Medulla oblongata (tissue), 1 donor: ENCODE results near the gene CDKN3.

ENCODE experiments used
- DNase-seq: peaks from one replicate; pipeline ENCODE4 v3.0.0-alpha.2; 2015; ENCODE audit errors: extremely low spot score

Gene CDKN3, protein sequence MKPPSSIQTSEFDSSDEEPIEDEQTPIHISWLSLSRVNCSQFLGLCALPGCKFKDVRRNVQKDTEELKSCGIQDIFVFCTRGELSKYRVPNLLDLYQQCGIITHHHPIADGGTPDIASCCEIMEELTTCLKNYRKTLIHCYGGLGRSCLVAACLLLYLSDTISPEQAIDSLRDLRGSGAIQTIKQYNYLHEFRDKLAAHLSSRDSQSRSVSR

DNA sequence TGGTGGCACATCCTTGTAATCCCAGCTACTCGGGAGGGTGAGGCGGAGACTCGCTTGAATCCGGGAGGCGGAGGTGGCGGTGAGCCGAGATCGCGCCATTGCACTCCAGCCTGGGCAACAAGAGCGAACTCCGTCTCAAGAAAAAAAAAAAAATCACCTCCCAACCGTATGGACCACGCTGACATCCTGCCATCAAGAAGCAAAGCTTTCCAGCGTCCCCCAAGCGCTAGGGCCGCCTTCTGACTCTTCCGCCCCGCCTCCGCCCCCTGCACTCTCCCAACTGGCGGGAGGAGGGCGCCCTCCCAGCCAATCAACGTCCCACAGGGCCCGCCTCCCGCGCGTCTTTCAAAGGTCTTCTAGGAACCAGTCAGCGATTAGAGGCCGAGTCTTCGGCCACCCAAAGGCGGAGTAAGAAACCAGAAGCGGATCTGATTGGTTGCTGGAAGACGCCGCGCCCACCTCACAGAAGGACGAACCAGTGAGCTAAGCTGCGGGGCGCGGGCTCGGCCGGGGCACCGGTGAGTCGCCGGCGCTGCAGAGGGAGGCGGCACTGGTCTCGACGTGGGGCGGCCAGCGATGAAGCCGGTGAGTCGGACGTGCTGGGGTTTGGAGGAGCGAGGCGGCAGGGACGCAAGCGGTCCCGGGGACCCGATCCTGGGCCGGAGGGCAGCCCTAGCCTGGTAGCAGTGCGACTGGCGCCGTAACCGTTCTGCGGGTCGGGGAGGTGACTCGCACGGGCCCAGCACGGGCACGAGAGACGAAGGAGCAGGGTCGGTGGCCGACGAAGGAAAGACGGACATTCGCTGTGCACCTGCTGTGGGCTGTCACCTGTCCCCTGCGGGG is at the start of gene CDKN3:
Gene CDKN3, plus strand, starts transcription at position 515 of the 843 bp plus-strand sequence. Its CDS starts 62 bp downstream, at position 577.
- DNase-seq = peak; percentile 99

DNA sequence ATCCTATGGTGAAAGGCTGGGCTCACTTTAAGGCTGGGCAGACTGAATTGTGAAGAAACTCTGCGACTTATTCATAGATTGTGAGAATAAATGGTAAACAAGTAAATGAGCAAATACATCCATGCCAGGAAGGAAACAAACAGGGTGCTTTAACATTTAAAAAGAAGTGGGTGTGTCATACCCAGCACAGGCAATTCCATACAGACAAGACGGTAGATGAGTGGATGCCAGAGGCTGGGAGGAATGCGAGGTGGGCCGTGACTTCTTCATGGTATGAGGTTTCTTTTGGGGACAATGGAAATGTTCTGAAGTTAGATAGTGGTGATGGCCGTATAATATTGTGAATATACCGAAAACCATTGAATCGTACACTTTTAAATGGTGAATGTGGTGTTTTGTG is 49.8 kb upstream of the CDKN3 start:
- no peak for DNase-seq

DNA sequence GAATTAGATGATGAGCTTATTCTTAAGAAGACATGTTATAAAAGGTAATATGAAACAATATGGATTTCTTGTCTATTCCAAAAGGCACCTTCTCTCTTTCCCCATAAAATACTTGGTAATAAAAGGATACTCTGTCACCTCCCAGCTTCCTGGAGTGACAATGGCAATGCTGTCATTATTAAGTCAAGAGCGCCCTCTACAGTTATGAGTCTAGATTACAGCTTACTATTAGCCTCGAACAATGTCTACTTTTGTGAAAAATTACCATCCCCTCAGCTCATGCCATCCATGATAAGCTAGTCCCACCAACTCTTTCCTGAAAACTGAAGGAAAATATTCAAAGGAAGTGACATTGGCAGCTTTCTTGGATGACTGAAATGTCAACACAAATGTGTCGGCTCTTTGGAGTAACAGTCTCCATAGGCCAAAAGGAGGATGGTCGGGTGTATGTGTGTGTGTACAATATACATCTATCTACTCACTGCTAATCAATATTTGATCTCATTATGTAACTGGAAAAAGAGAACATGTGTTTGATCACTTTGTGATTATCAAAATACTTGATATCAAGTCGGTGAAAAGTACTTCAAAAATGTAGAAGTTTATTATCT is 48.7 kb upstream of the CDKN3 start:
- peak; percentile 87 for DNase-seq

DNA sequence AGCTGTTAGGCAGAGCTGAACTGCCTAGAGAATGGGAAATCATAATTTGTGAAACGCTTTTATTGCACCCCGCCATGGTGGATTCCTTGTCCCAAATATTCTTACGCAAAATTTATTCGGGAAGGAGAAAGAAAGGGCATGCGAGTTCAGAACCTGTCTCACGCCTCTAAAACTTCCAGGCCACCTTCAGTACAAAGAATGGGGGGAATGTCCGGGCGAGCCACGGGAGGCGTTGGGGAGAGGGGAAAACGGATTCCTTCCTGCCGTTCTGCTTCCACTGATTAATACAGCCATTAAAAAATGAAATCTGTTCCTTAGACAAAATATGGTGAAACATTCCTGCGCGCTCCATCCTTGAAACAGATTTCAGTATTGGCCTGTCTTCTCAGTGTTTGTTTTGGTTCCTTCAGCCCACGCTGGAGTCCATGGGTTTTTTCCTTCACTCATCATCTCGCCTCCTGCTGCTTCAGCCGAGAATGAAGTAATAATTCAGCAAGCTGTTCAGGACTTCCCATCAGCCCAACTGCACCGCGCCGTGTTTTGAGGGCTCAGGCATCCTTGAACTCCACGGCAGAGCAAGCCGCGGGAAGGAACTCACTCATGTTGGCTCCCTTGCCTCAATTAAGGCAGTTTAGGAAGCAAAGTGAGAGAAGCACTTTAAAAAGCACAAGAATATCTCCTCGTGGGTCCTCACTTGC is 47.7 kb upstream of the CDKN3 start:
- no peak for DNase-seq

DNA sequence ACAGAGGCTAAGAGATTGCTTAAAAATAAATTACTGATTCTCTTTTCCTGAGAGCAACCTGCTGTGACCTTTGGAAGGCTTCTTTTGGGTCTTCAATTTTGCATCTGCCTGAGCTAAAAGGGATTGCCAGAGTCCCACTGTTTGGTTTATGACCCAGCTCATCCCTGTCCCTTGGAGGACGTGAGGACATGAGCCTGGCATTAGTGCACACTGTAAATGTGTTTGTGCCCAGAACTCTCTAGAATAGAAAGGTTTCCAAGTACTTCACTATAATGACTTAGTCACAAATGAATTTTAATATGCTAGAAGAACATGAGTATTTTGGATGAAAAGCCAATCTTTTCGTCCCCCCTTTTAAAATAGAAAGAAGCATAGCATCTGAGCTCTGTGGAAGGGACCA is 47.1 kb upstream of the CDKN3 start:
- DNase-seq = no peak

DNA sequence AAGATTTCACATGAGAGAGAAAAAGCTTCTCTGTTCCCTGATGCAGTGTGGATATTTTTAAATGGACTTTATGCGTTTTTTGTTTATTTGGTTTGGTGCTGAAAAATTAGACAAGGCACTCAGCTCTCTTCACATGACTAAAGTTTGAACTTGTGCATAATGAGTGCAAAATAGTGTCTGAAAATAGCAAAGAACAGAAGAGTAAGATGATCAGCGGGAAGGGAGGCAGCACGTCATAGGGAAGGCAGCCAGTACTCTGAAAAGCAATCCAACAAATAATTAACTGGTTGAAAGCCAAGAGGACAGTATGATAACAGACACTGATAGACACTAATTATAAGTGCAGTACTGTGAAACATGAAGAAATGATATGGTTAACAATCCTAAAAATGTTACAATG is 46.6 kb upstream of the CDKN3 start:
- no peak for DNase-seq

DNA sequence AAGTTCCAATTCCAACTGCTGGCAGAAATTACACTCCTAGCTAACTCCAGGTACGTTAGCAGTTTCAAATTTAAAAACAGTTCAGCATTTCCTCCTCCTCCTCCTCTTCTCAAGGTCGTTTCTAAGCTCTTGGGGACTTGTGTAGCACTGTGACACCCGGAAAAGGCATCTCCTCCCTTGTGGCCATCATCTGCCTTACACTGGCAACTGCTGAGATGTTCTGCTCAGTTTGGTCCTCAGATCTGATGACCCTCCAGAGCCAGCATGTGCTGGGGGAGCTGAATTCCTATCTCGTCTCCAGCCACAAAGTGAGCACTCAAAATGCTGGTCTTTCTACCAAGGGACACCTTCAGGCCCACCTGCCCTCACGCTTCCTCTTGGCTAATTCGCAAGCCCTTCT is 43.5 kb upstream of the CDKN3 start:
- DNase-seq = no peak

DNA sequence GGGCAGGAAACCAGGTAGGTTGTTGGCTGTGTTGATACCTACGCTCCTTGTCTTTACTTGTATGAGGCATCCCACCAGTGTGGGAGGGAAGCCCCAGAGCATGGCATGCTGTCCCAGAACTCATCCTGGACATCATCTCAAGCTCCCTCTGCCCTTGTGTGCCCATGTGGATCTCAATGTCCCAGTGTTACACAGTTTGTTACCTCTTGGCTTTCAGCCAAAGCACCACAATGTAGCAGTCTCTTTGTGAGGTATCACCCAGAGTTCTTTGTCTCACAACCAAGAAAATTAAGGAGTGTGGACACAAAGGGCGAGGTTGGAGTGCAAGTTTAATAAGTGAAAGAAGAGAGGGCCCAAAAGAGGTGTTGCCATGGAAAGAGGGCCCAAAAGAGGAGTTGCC is 43.1 kb upstream of the CDKN3 start:
- DNase-seq = no peak

DNA sequence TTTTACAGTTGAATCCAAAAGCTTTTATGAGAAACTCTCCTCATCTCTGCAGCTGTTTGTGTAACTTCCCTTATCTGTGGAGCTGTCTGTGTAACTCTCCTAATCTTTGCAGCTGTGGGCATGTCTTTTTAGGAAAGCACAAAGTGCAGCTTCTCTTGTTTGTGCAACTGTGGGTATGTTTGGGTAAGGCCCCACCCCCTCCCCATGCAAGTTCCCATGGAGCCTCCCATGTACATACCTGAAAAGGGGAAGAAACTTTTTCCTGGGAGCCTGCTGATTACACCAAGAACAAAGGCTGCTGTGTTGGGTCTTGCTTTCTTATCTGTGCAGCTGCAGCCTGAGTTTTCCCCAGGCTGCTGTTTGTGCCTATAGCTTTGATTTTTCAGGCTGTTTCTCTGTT is 42.7 kb upstream of the CDKN3 start:
- no peak for DNase-seq

DNA sequence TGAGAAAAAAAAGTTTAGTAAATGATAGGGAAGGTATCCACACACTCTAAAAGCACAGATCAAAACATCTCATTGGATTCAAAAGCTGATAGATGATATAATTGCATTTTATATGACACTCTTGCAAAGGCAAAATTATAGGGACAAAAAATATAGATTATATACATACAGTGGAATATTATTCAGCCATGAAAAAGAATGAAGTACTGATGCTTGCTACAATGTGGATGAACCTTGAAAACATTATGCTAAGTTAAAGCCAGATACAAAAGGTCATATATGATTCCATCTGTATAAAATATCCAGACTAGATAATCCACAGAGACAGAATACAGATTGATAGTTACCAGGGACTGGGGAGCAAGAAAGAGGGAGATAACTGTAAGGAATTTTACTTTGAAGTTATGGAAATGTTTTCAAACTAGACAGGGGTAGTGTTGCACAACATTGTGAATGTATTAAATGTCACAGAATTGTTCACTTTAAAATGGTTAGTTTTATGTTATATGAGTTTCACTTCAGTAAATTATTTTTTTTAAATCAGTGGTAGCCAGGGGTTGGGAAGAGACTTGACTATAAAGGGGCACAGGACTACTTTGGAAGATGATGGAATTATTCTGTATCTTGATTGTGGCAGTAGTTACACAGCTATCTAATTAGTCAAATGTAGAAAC is 41.7 kb upstream of the CDKN3 start:
- DNase-seq = no peak

DNA sequence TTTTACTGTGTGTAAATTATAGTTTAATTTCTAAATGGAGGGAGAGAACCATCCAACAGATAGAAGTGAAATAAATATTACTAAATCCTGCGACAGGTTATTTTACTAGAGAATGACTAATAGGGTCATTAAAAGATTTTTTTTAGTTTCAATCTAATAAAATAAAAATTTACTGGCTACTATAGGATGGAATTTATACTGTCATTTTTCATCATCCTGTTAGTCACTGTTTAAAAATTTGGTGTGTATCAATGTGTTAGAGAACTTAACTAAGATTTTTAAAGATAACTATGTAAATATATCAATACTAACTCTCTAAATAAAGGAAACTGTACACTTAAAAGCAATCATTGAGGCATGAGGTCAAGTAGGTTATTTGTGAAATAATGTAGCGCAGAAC is 41.1 kb upstream of the CDKN3 start:
- no peak for DNase-seq

DNA sequence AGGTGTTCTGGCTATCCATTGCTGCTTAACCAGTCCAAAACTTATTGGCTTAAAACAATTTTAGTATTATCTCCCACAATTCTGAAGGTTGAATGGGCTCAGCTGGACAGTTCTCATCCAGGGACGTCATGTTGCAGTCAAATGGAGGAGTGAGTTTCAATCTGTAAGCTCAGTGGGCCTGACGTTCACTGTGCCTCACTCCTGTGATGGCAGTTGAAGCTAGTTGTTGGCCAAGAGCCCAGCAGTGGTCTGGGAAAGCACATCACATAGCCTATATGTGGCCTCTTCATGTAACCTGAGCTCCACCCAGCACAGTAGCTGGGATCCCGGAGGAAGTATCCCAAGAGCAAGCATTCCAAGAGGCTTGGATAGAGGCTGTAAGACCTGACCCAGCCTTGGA is 40.6 kb upstream of the CDKN3 start:
- no peak for DNase-seq

DNA sequence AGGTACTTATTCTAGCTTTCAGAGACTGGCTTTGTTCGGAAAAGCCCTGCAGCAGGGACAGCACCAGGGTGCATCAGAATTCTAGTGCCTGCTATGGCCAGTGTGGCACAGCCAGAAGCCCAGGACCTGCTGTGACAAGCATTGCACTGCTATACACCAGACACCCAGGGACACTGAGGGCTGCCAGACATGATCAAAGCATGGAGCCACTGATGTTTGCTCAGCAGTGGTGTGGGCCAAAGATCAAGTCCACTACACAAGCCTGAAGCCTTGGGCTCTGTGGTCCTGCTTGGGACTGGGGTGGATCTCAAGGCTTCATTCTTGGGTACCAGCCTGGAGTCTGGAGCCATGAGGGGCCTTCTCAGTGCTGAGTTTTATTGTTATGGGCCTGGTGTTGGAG is 36.1 kb upstream of the CDKN3 start:
- no peak for DNase-seq

DNA sequence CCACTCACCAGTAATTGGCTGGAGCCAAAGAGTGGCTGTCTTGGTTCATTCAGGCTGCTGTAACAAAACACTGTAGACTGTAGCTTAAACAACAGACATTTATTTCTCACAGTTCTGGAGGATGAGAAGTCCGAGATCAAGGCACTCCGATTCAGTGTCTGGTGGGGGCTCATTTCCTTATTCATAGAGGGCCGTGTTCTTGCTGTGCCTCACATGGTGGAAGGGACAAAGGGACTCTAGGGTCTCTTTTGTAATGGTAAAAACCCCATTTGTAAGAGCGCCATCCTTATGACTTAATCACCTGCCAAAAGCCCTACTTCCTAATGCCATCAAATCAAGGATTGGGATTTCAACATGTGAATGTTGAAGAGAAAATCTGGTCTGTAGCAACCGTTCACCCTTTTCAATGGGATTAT is 34.7 kb upstream of the CDKN3 start:
- DNase-seq = no peak

DNA sequence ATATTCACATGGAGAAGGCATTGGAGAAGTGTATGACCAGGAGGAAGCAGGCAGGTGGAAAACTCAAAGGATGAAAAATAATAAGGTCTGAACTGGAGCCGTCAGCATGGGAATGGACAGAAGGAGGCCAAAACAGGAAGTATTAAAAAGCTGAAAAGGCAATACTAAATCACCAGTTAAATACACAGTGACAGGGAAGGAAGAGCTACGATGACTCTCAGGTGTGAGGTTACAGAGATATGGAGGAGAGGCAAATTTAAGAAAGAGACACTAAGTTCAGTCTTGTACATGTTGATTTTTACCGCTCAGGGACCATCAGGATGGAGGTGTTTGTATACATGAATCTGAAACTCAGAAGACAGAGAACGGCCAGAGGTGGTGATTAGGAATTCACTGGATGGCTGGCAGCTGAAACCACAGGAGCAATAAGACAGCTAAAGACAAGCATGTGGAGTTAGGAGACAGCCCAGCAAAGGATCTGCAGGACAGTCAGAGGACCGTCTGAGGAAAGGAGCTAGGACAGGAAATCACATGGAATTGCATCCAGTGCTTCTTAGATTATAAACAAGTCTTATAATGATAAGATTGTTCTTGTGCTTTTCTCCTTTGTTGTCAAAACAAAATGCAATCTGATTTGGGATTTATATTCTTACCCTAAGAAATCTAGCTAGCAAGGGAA is 33.9 kb upstream of the CDKN3 start:
- no peak for DNase-seq

DNA sequence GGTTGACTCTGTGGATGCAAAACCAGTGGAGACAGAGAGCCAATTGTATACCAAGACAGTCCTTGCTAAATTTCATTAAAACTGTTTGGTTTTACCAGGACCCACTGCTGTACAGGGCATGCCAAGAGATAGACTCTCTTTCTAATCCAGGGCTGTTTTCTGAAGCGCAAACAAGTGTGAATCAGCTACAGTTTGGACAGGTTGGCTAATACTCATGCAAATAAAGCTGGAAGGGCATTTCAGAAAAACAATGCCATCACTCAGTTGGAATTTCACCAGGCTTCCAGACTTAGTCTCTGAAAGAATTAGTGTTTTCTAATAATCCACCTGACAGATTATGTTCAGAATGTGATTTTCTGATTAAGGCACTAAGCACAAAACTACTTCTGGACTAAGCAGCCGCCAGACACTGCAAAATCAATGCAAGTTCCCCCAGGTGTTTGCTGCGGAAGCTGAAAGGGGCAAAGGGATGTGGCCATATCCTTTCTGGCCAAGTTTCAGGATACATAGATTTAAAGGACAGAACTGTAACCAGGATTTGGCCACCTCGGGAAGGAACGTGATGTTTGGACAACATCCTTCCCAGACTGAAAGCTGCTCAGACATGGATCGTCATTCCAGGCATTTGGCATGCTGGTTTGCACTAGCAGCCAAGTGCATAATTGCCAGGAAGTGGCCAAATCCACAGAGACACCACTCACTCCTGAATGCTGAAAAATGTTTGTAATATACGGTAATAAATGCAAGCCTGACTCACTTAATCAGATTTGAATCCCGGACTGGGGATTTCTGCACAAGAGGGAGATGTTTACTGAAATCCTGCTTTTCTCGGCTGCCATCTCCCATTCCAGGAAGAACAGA is 32.0 kb upstream of the CDKN3 start:
- no peak for DNase-seq

DNA sequence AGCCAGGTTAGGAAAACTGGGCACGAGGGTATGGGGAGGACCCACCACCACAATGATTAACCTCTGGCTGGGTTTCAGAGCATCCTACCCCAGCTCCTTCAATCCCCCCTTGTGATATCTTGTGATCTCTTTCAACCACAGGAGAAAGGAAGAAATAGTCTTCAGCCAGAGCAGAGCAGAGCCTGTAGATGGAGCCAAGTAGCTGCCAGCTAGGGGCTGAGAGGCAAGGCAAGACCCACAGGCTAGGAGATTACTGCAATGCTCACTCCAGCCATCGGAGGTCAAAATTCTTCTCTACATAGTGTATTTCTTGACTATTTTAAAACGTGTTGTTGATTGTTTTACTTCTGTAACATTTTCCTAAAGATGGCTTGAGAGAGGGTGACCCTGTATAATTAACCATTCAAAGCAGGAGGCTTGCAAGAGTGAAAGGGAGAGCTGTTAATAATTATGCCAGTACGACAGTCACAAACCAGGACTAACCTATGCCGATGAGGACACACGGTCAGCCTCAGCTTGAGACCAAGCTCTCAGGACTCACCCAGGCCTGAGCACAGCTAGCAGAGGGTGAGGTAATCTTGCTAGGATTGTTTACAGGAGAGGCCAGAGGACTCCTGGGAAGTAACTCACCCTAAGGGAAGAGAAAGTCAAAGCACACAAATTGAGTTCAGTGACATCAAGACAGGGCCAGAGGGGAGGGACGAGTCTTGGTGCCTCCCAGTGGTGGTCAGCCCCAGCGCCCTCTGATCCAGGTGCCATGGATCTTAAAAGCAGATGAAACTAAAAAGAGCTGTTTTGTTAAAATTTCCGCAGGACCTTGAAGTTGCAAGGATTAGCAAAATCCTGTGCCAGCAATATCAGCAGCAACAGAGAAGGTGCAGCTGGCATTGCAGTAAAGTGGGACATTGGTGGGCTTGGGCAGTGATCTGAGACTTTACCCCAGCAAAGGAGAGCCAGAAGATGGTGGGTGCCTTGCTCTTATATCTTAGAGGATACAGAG is 29.8 kb upstream of the CDKN3 start:
- DNase-seq = peak; percentile 72

DNA sequence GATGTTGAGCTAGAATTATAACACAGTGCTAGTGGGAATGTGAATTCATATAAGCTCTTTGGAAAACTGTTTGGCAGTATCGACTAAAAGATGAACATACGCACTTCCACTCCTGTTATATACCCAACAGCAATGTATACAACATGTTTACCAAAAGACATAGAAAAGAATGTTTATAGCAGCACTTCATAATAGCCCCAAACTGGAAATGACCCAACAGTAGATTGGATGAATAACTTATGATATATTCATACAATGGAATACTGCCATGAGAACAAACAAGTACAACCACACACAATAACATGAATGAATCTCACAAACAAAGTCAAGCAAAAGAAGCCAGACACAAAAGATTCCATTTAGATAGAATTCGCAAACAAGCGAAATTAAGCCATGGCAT is 28.5 kb upstream of the CDKN3 start:
- no peak for DNase-seq

DNA sequence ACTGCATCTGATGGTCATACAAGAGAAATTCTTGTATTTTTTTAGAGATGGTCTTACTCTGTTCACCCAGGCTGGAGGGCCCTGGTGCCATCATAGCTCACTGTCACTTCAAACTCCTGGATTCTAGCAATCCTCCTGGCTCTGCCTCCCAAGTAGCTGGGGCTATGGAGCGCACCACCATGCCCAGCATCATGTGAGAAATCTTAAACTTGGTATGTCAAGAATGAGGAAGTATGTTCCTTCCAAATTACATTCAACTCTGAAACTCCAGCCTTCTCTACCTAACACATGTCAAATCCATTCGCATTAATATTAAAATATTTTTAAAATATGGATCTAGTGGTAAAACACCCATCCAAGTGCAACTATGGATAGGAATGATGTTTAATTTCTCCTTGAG is 27.5 kb upstream of the CDKN3 start:
- no peak for DNase-seq
